Iris pigment epithelial cell (primary cell): ENCODE measurements around the gene VAV3.
"Not testable (repeated sequence)": the region's sequence is repeated elsewhere in the genome, so short reads cannot be mapped to it uniquely, and the experiment has no call there.

Source experiments
- DNase-seq: peaks from one replicate; pipeline ENCODE4 v3.0.0-alpha.2; 2011; ENCODE audit warnings: low read depth

The VAV3 gene, protein sequence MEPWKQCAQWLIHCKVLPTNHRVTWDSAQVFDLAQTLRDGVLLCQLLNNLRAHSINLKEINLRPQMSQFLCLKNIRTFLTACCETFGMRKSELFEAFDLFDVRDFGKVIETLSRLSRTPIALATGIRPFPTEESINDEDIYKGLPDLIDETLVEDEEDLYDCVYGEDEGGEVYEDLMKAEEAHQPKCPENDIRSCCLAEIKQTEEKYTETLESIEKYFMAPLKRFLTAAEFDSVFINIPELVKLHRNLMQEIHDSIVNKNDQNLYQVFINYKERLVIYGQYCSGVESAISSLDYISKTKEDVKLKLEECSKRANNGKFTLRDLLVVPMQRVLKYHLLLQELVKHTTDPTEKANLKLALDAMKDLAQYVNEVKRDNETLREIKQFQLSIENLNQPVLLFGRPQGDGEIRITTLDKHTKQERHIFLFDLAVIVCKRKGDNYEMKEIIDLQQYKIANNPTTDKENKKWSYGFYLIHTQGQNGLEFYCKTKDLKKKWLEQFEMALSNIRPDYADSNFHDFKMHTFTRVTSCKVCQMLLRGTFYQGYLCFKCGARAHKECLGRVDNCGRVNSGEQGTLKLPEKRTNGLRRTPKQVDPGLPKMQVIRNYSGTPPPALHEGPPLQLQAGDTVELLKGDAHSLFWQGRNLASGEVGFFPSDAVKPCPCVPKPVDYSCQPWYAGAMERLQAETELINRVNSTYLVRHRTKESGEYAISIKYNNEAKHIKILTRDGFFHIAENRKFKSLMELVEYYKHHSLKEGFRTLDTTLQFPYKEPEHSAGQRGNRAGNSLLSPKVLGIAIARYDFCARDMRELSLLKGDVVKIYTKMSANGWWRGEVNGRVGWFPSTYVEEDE

GRCh38 chr1:107965110-107965991, at the start of gene VAV3:
Gene VAV3, minus strand, starts transcription at chr1:107965180. Its CDS starts 311 bp downstream, at chr1:107964869.
- DNase-seq = peak; percentile 58

- no peak for DNase-seq
Observed at GRCh38 chr1:108012553-108012952, 47.6 kb upstream of the VAV3 start.

- no peak for DNase-seq
Observed at GRCh38 chr1:108011295-108011694, 46.3 kb upstream of the VAV3 start.

- no peak for DNase-seq
Observed at GRCh38 chr1:108010581-108010980, 45.6 kb upstream of the VAV3 start.

DNA sequence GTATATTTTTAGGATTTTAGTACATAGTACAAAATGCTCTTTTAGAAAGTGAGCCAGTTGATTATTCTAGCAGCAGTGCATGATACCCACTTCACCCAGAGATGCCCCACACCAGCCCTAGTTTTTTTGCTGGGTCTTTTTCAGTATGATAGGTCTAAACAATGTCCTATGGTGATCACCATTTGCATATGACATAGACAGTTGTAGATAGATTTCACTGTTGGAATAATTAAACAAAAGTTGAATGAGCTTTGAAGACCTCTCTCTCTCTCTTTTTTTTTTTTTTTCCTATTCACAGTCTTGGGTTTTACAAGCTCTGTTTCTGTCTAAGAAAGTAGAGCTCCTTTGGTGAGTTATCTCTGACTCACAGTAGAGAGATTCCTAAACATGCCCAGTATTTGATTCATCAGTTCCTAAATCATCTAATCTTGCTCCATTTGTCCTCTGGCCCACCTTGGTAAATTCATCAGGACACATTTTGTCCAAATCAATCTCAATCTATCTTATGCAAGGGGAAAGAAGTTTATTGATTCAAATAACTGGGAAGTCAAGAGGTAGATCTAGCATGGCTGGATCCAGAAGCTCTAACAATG, 44.7 kb upstream of the VAV3 start:
- peak; percentile 60 for DNase-seq

DNA sequence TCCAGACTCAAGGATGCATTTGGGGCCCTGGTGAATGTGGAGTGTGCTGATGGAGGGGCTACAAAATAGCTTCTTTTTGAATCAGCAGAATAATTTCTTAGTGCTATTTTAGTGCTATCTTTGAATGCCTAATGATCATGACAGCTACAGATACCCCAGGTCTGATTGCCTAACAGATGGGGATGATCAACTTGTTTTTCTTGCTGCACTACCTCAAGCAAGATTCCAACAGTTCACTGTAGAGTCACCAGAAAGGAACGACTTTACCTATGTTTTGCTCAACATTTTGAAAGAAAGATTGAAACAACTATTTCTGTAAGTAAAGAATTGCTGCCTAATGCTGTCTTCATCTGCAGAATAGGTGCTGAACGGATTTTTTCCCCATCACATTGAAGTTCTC, 42.6 kb upstream of the VAV3 start:
- no peak for DNase-seq

GRCh38 chr1:108007070-108007469, 42.1 kb upstream of the VAV3 start:
- DNase-seq = no peak

- not testable (repeated sequence) for DNase-seq
Observed at GRCh38 chr1:108004919-108005318, 39.9 kb upstream of the VAV3 start.

- peak; percentile 81 for DNase-seq
Observed at GRCh38 chr1:108000620-108001111, 35.7 kb upstream of the VAV3 start.

GRCh38 chr1:108000184-108000583, 35.2 kb upstream of the VAV3 start:
- DNase-seq = no peak

GRCh38 chr1:107997866-107998265, 32.9 kb upstream of the VAV3 start:
- DNase-seq = no peak

- DNase-seq = no peak
Observed at GRCh38 chr1:107993920-107994319, 28.9 kb upstream of the VAV3 start.

- DNase-seq = no peak
Observed at GRCh38 chr1:107992347-107992746, 27.4 kb upstream of the VAV3 start.

DNA sequence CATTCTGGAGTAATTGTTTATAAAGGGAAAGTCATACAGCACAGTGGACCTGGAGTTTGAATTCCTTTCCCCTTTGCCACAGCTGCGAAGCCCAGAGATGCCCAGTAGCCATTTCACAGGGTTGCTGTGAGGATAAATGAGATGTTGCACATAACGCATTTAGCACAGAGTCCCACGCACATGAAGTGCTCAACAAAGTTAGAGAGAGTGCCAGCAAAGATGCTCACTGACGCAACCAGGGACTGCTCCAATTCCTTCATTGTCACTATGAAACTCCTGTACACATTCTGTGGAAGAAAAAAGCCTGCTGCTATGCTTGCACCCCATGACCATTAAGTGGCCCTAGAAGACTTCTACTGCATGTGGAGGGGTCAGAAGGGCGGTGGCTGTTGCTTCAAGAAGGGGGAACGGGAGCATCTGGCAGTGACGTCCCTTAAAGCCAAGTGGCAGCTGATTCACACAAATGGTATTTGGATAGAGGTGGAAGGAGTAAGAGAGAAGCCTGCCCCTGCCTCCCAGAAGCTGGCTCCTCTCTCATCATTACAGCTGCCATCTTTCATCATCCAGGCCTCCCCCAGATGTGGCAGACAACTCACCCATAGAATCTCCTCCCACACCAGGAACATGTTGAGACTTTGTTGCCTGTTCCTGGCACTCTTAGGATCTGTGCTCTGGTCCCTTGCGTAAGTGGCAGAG, 26.5 kb upstream of the VAV3 start:
- DNase-seq = no peak

DNA sequence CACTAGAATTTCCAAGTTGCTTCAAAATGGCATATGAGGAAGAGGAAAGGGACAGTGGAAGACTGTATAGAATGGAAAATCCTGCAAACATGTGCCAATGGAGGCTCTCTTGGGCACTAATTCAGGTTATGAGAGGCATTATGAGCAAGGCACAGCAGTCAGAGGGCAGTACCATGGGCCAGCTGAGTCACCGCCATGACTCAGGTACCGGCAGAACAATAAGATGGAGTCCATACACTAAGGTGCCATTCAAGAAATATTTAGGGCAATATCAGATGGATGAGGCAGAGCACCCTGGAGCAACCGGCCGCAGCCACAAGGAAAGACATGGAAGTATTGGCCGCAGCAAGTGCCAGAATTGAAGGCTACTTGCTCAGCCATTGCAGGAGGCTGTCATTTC, 25.6 kb upstream of the VAV3 start:
- no peak for DNase-seq

DNA sequence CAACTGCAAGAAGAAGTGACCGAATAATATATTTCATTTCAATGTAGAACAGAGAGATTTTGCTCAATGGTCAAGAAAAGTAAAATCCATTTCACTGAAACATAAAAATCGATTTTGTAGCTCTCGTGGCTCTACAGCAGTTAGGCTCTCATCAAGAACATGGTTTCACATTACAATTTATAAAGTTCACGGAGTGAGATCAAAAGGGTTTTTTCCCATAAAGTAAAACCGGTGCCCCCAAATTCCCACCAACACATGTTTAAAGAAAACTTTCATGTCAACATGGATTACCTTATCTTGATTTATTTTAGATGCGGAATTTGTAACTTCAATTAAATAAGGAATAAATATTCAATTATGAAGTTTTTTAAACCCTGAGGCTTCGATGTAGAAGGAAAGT, 16.3 kb upstream of the VAV3 start:
- no peak for DNase-seq

- DNase-seq = no peak
Observed at GRCh38 chr1:107979926-107980325, 14.9 kb upstream of the VAV3 start.

DNA sequence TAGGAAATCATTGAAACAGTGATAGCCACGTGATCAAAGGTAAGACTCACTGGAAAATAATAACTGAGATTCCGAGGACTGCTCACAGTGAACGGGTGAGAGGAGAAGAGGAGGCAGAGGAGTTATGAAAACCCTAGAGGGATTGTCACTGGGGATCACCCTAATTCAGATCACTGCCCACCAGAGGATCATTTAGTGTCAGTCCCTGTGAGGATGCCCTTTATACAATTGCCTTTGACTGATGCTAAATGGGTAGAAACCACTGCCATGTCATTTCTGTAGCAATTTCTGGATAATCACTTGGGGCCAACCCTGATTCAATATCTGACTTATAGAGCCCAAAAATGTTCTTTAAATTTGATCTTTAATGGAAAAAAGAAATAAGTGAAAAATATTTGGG, 14.1 kb upstream of the VAV3 start:
- no peak for DNase-seq

- peak; percentile 52 for DNase-seq
Observed at GRCh38 chr1:107976836-107977235, 11.9 kb upstream of the VAV3 start.

GRCh38 chr1:107976431-107976830, 11.5 kb upstream of the VAV3 start:
- DNase-seq = no peak

- no peak for DNase-seq
Observed at GRCh38 chr1:107975851-107976250, 10.9 kb upstream of the VAV3 start.
